Mammary epithelial cell (primary cell): ENCODE results near the gene GLCCI1.

Source experiments
- EZH2 ChIP-seq: IDR thresholded peaks from 2 replicates; pipeline ENCODE4 v1.6.1; 2012; ENCODE audit warnings: low read length, inconsistent platforms, borderline replicate concordance
- TF ChIP-seq, protein P1 (sequence below), 2 donors: IDR thresholded peaks in 1 of 2; conservative IDR thresholded peaks in 1 of 2; 2 replicates each; pipeline ENCODE4 v1.5.1; 2011 to 2012; ENCODE audit warnings: inconsistent platforms in 2 of 2, low read length in 2 of 2, mild to moderate bottlenecking in 2 of 2, control low read depth in 1 of 2, low read depth in 1 of 2; ENCODE audit not compliant: insufficient read depth in 1 of 2; ENCODE audit errors: extremely low read depth in 1 of 2

DNA sequence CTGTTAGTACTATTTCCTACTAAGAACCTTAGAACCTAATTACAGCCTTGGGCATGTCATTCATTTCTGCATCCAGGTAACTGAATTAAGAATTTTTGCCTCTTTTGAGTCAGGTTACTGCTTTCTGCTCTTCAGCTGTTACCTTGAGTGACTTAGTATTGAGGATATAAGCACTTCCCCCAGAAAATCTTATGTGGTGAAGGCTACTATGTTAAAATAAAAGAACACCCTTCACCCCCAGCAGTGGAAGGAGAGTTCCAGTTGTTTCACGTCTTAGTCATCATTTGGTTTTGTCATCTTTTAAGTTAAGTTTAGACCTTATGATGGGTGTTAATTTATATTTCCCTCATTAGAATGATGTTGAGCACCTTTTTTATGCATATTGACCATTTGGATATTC lies 82.8 kb downstream of the GLCCI1 start:
- TF ChIP-seq, protein P1, sequence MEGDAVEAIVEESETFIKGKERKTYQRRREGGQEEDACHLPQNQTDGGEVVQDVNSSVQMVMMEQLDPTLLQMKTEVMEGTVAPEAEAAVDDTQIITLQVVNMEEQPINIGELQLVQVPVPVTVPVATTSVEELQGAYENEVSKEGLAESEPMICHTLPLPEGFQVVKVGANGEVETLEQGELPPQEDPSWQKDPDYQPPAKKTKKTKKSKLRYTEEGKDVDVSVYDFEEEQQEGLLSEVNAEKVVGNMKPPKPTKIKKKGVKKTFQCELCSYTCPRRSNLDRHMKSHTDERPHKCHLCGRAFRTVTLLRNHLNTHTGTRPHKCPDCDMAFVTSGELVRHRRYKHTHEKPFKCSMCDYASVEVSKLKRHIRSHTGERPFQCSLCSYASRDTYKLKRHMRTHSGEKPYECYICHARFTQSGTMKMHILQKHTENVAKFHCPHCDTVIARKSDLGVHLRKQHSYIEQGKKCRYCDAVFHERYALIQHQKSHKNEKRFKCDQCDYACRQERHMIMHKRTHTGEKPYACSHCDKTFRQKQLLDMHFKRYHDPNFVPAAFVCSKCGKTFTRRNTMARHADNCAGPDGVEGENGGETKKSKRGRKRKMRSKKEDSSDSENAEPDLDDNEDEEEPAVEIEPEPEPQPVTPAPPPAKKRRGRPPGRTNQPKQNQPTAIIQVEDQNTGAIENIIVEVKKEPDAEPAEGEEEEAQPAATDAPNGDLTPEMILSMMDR (conservative IDR thresholded peaks at IDR 0.05 in 1 of 2, IDR thresholded peaks at IDR 0.05 in 1 of 2; ENCODE audit: extremely low read depth in 1 of 2, insufficient read depth in 1 of 2, low read depth in 1 of 2, low read length in 2 of 2) = no peak
- no peak for TF ChIP-seq EZH2
